ENCODE measurements around the gene TBC1D9. TPM values are rescaled to one million over a fixed set of nuclear protein-coding genes. Genes with fewer than 3 reads are reported as not detected.

Gene TBC1D9
- total RNA-seq, 2 donors from 2014 or later = 28.6 to 34.2 TPM

DNA sequence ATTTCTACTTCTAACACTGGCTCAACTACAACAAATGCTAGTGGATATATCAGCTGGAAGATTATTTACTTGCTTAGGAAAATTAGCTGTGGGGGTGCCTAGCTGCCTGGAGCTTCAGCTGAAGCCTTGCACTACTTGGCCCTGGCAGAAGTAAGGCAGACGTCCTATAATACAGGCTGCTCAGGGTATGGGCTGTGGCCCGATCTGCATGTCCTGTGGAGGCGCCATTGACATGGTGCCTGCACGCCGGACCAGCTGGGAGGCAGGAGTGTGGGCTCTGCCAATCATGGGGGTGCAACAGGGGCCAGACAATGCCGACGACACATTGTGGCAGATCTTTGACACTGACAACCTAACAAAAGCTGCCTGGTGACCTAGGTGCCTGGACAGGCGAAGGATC, 155.8 kb downstream of the TBC1D9 start:
- no peaks in the 10 kb centered on the region for H3K36me3 ChIP-seq
- no peaks in the 10 kb centered on the region for H3K4me1 ChIP-seq (replicated peaks)
- no peak for DNase-seq (ENCODE audit: low spot score)
- H3K9me3 ChIP-seq = no peaks in the 10 kb centered on the region
- no peak overlapping the region for H3K27ac ChIP-seq
- no peak for TF ChIP-seq POLR2AphosphoS5 (IDR thresholded peaks at IDR 0.05)
- TF ChIP-seq, protein P1, sequence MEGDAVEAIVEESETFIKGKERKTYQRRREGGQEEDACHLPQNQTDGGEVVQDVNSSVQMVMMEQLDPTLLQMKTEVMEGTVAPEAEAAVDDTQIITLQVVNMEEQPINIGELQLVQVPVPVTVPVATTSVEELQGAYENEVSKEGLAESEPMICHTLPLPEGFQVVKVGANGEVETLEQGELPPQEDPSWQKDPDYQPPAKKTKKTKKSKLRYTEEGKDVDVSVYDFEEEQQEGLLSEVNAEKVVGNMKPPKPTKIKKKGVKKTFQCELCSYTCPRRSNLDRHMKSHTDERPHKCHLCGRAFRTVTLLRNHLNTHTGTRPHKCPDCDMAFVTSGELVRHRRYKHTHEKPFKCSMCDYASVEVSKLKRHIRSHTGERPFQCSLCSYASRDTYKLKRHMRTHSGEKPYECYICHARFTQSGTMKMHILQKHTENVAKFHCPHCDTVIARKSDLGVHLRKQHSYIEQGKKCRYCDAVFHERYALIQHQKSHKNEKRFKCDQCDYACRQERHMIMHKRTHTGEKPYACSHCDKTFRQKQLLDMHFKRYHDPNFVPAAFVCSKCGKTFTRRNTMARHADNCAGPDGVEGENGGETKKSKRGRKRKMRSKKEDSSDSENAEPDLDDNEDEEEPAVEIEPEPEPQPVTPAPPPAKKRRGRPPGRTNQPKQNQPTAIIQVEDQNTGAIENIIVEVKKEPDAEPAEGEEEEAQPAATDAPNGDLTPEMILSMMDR (IDR thresholded peaks at IDR 0.05) = no peak
- no peak for TF ChIP-seq POLR2A (IDR thresholded peaks at IDR 0.05)
- intact Hi-C loops (cut with DNase I) = no loop called here
- WGBS = 80% methylated on average over 8 of the region's 8 CpGs
- no peak overlapping the region for H3K4me3 ChIP-seq
- no peaks in the 10 kb centered on the region for H3K27me3 ChIP-seq (replicated peaks; ENCODE audit: insufficient read depth)

DNA sequence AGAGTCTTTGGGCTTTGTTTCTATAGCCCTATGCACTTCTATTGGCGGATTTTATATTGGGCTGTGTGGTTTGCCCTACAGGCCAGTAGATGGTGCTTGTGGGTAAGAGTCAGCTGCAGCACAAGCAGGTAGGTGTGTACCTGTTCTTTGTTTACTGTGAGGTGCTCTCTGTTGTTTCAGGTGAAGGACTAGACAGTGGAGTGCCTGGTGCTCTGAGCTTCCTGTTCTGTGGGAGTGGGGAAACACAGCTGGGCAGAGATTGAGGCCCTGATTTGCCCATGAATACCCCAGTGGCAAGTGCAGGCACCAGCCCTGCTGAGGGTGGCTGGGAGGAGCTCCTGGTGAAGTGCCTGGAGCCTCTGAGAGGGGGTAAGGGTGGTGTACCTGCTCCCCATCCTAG, 161.1 kb downstream of the TBC1D9 start:
- H3K36me3 ChIP-seq = no peaks in the 10 kb centered on the region
- no peak overlapping the region for H3K27ac ChIP-seq
- no peaks in the 10 kb centered on the region for H3K27me3 ChIP-seq (replicated peaks; ENCODE audit: insufficient read depth)
- no peak overlapping the region for H3K4me3 ChIP-seq
- TF ChIP-seq POLR2AphosphoS5 (IDR thresholded peaks at IDR 0.05) = no peak
- TF ChIP-seq, protein P1 (IDR thresholded peaks at IDR 0.05) = peak in 3 of 4 experiments; percentile 56 to 65 (median 61)
- WGBS = 82% methylated on average over 1 of the region's 1 CpG
- intact Hi-C loops (cut with DNase I) = no loop called here
- peak; percentile 8 for DNase-seq (ENCODE audit: low spot score)
- no peaks in the 10 kb centered on the region for H3K4me1 ChIP-seq (replicated peaks)
- H3K9me3 ChIP-seq = no peaks in the 10 kb centered on the region

DNA sequence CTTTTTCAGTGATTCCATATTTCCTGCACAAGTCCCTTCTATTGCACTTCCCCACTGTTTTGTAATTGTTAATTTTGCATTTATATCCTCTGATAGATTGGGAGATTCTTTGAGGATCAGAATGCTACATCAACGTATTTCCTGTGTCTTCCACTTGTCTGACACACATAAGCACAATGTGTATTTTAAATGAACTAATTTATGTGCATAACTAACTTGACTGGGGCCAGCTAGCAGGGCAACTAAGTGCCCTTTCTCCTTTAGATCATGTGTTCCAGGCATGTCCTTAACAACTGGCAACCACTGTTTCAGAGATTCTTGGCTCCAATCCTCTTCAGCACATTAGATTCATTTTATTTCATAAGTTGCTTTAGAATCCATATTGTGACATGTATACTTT, 171.7 kb downstream of the TBC1D9 start:
- Histone ChIP-seq H3K4me1 (replicated peaks) (no peaks in the 10 kb centered on the region), H3K9me3 (no peaks in the 10 kb centered on the region), H3K27ac (no peak overlapping the region), H3K36me3 (no peaks in the 10 kb centered on the region), H3K4me3 (no peak overlapping the region), H3K27me3 (replicated peaks; ENCODE audit: insufficient read depth) (no peaks in the 10 kb centered on the region)
- DNase-seq (ENCODE audit: low spot score) = no peak
- TF ChIP-seq POLR2AphosphoS5 (IDR thresholded peaks at IDR 0.05) (no peak), POLR2A (IDR thresholded peaks at IDR 0.05) (no peak)
- TF ChIP-seq, protein P1 (IDR thresholded peaks at IDR 0.05) = no peak
- 80% methylated on average over 1 of the region's 1 CpG for WGBS
- intact Hi-C loops (cut with DNase I) = no loop called here

DNA sequence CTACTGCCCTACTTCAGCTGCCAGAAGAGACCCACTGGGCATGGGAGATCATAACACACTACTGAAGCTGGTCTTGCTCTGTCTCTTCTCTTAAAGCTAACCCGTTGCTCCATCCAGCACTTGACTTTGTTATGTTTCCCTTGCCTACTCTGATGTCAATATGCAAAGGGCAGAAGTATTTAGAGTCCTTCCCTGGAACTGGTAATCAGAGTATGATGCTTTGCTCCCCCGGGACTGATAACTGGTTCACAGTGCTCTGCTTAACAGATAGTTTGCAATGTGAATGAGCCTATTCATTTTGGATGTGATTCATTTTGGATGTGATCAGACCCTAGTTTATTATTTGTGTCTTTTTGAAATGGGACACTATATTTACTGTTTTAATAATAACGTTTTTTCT, 175.1 kb downstream of the TBC1D9 start:
- no peak for DNase-seq (ENCODE audit: low spot score)
- no peak overlapping the region for H3K27ac ChIP-seq
- no peaks in the 10 kb centered on the region for H3K9me3 ChIP-seq
- H3K27me3 ChIP-seq (replicated peaks; ENCODE audit: insufficient read depth) = peaks cover 1% of the 10 kb centered on the region
- whole genome bisulfite sequencing = 65% methylated on average over 3 of the region's 3 CpGs
- intact Hi-C loops (cut with DNase I) = no loop called here
- H3K4me3 ChIP-seq = no peak overlapping the region
- TF ChIP-seq POLR2A (IDR thresholded peaks at IDR 0.05) (no peak), POLR2AphosphoS5 (IDR thresholded peaks at IDR 0.05) (no peak)
- TF ChIP-seq, protein P1 (IDR thresholded peaks at IDR 0.05) = no peak
- H3K36me3 ChIP-seq = no peaks in the 10 kb centered on the region
- no peaks in the 10 kb centered on the region for H3K4me1 ChIP-seq (replicated peaks)

DNA sequence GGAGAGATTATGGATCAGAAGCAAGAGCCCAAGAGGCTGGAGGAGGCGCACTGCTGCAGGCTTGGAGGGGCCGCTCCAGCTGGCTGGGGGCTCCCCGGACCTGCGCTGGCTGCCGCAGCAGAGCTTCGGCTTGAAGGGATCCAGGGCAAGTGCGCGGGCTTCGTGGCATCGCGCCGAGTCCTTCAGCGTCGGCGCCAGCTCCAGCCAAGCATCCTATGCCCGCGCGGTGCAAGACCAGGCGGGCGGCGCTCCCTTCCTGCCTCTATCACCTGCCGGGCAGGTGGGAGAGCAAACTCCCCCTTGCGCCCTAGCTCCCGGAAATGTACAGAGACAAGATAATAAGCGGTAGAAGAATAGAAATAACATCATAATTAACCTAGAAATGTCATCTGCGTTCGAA, 176.9 kb downstream of the TBC1D9 start:
- no peak overlapping the region for H3K27ac ChIP-seq
- intact Hi-C loops (cut with DNase I) = no loop called here
- no peaks in the 10 kb centered on the region for H3K9me3 ChIP-seq
- H3K4me3 ChIP-seq = no peak overlapping the region
- no peak for DNase-seq (ENCODE audit: low spot score)
- H3K36me3 ChIP-seq = no peaks in the 10 kb centered on the region
- WGBS = 6% methylated on average over 27 of the region's 27 CpGs
- TF ChIP-seq POLR2A (IDR thresholded peaks at IDR 0.05) (no peak), POLR2AphosphoS5 (IDR thresholded peaks at IDR 0.05) (no peak)
- TF ChIP-seq, protein P1 (IDR thresholded peaks at IDR 0.05) = no peak
- peaks cover 1% of the 10 kb centered on the region for H3K27me3 ChIP-seq (replicated peaks; ENCODE audit: insufficient read depth)
- H3K4me1 ChIP-seq (replicated peaks) = no peaks in the 10 kb centered on the region

All from prostate gland (tissue), 2 donors.